SJCRH30 (cell line): ENCODE results near the gene LSM2. TPM values are rescaled to one million over a fixed set of nuclear protein-coding genes. Genes with fewer than 3 reads are reported as not detected.

Experiments
- total RNA-seq: library from RNA; depleted of rRNA; stranded (reverse); fragments of >200 nt; shearing (Covaris generic); gene quantifications from 2 replicates; pipeline ENCODE4 v1.2.3, GENCODE V29; 2014; rRNA removed

Gene LSM2
- total RNA-seq, 1 experiment from 2014 or later, result 90.1 TPM

Other genes starting within 250 kb of the LSM2 start
- not detected in 2 replicates for gene LTA, start 234.7 kb downstream of the LSM2 start, total RNA-seq
- not detected in 2 replicates for gene TNF, start 231.4 kb downstream of the LSM2 start, total RNA-seq
- gene LTB, start 224.5 kb downstream of the LSM2 start, total RNA-seq, result not detected in 2 replicates
- not detected in 2 replicates for gene LST1, start 220.7 kb downstream of the LSM2 start, total RNA-seq
- not detected in 2 replicates for gene NCR3, start 214.0 kb downstream of the LSM2 start, total RNA-seq
- gene AIF1, start 191.7 kb downstream of the LSM2 start, total RNA-seq, result not detected in 2 replicates
- gene PRRC2A, start 186.3 kb downstream of the LSM2 start, total RNA-seq, result 98.7 and 109 TPM in 2 replicates
- gene BAG6, start 154.3 kb downstream of the LSM2 start, total RNA-seq, result 165 and 188 TPM in 2 replicates
- 1.8 and 2.0 TPM in 2 replicates for gene APOM, start 151.1 kb downstream of the LSM2 start, total RNA-seq
- 17.6 and 19.0 TPM in 2 replicates for gene C6orf47, start 146.2 kb downstream of the LSM2 start, total RNA-seq
- 19.5 and 23.6 TPM in 2 replicates for gene GPANK1, start 142.0 kb downstream of the LSM2 start, total RNA-seq
- gene CSNK2B, start 140.9 kb downstream of the LSM2 start, total RNA-seq, result 197 and 208 TPM in 2 replicates
- gene LY6G5B, start 137.0 kb downstream of the LSM2 start, total RNA-seq, result 3.2 and 7.0 TPM in 2 replicates
- gene LY6G5C, start 125.9 kb downstream of the LSM2 start, total RNA-seq, result 0.25 and 1.6 TPM in 2 replicates
- gene ABHD16A, start 103.6 kb downstream of the LSM2 start, total RNA-seq, result 18.8 and 22.4 TPM in 2 replicates
- gene LY6G6F, start 100.1 kb downstream of the LSM2 start, total RNA-seq, result not detected in 2 replicates
- not detected in 2 replicates for gene LY6G6D, start 91.6 kb downstream of the LSM2 start, total RNA-seq
- gene LY6G6C, start 85.2 kb downstream of the LSM2 start, total RNA-seq, result not detected in 2 replicates
- gene MPIG6B, start 83.6 kb downstream of the LSM2 start, total RNA-seq, result 0.47 TPM in 1 of 2 replicates, not detected in the other
- gene DDAH2, start 77.7 kb downstream of the LSM2 start, total RNA-seq, result 39.1 and 42.7 TPM in 2 replicates
- gene CLIC1, start 70.4 kb downstream of the LSM2 start, total RNA-seq, result 210 and 234 TPM in 2 replicates
- gene MSH5, start 67.0 kb downstream of the LSM2 start, total RNA-seq, result 12.9 and 13.4 TPM in 2 replicates
- gene SAPCD1, start 44.3 kb downstream of the LSM2 start, total RNA-seq, result 0.89 and 1.4 TPM in 2 replicates
- 0.28 and 0.34 TPM in 2 replicates for gene VWA7, start 29.6 kb downstream of the LSM2 start, total RNA-seq
- gene VARS1, start 11.2 kb downstream of the LSM2 start, total RNA-seq, result 42.5 and 45.8 TPM in 2 replicates
- 0.10 and 0.14 TPM in 2 replicates for gene HSPA1L, start 8.3 kb upstream of the LSM2 start, total RNA-seq
- gene HSPA1A, start 8.6 kb upstream of the LSM2 start, total RNA-seq, result 0.56 TPM in 1 of 2 replicates, not detected in the other
- 106 and 118 TPM in 2 replicates for gene HSPA1B, start 20.8 kb upstream of the LSM2 start, total RNA-seq
- 21.2 and 23.3 TPM in 2 replicates for gene NEU1, start 55.9 kb upstream of the LSM2 start, total RNA-seq
- 0.12 TPM in 1 of 2 replicates, not detected in the other for gene SLC44A4, start 72.0 kb upstream of the LSM2 start, total RNA-seq
- 42.1 and 48.4 TPM in 2 replicates for gene EHMT2, start 90.7 kb upstream of the LSM2 start, total RNA-seq
- gene ZBTB12, start 95.1 kb upstream of the LSM2 start, total RNA-seq, result 4.8 and 5.4 TPM in 2 replicates
- 1.2 and 1.5 TPM in 2 replicates for gene C2, start 120.8 kb upstream of the LSM2 start, total RNA-seq
- not detected in 2 replicates for gene CFB, start 139.1 kb upstream of the LSM2 start, total RNA-seq
- gene NELFE, start 152.0 kb upstream of the LSM2 start, total RNA-seq, result 66.3 and 70.1 TPM in 2 replicates
- gene SKIC2, start 152.2 kb upstream of the LSM2 start, total RNA-seq, result 27.3 and 37.4 TPM in 2 replicates
- 13.8 and 17.8 TPM in 2 replicates for gene DXO, start 165.2 kb upstream of the LSM2 start, total RNA-seq
- gene C4A, start 175.1 kb upstream of the LSM2 start, total RNA-seq, result 0.81 and 2.5 TPM in 2 replicates
- 1.2 and 1.8 TPM in 2 replicates for gene C4B, start 207.8 kb upstream of the LSM2 start, total RNA-seq
- gene CYP21A2, start 231.4 kb upstream of the LSM2 start, total RNA-seq, result 0.08 TPM in 1 of 2 replicates, not detected in the other